Stimulated activated effector memory CD8-positive, alpha-beta T cell treated with anti-CD3 and anti-CD28 coated beads, Interleukin-12 subunit alpha, Interleukin-12 subunit beta, amount 100 ng/mL, for 72 hours (primary cell): Measurements from ENCODE around the gene OSBPL10.

Source experiments
- ATAC-seq: fragments of 150-1000 bp; cut with Tn5 transposase; 2 replicates; pipeline ENCODE4 v1.10.0; 2021
- DNase-seq, 2 donors: peaks; one replicate each; pipeline ENCODE4 v3.0.0; 2021 to 2022; ENCODE audit warnings: low spot score in 2 of 2
- H3K27ac Mint-ChIP-seq: one replicate; pipeline ENCODE4 v1.8.0; 2022; ENCODE audit warnings: mild to moderate bottlenecking, mixed read lengths
- H3K36me3 Mint-ChIP-seq: one replicate; pipeline ENCODE4 v1.8.0; 2022; ENCODE audit warnings: mild to moderate bottlenecking, mixed read lengths
- H3K4me1 Mint-ChIP-seq: one replicate; pipeline ENCODE4 v1.8.0; 2022; ENCODE audit warnings: mixed read lengths
- H3K4me3 Mint-ChIP-seq: one replicate; pipeline ENCODE4 v1.8.0; 2022; ENCODE audit warnings: mild to moderate bottlenecking, mixed read lengths
- H3K9me3 Mint-ChIP-seq: one replicate; pipeline ENCODE4 v1.8.0; 2022; ENCODE audit warnings: mixed read lengths

The OSBPL10 gene

DNA sequence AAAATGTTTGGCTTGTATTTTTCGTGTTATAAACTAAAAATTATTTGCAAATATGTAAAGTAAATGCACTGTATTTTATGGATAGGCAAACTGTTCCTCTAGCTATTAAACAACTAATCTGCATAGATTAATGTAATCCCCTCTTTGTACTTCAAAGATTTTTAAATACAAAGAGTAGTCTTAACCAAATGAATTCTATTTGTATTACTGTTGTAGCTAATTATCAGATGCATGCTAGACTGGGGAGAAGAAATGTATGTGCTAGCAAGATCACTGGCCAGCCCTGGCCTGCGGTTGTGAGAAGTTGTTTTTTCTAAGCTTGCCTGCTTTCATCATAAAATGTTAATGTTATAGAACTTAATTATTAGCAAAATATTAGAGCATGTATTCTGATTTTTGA is 355.7 kb downstream of the OSBPL10 start:
- H3K27ac Mint-ChIP-seq: no peak overlapping the region
- DNase-seq (no peak), ATAC-seq (no peak)
- peaks cover 93% of the 10 kb centered on the region for H3K36me3 Mint-ChIP-seq
- H3K4me1 Mint-ChIP-seq: peaks cover 25% of the 10 kb centered on the region
- H3K9me3 Mint-ChIP-seq: no peaks in the 10 kb centered on the region
- H3K4me3 Mint-ChIP-seq: no peak overlapping the region

DNA sequence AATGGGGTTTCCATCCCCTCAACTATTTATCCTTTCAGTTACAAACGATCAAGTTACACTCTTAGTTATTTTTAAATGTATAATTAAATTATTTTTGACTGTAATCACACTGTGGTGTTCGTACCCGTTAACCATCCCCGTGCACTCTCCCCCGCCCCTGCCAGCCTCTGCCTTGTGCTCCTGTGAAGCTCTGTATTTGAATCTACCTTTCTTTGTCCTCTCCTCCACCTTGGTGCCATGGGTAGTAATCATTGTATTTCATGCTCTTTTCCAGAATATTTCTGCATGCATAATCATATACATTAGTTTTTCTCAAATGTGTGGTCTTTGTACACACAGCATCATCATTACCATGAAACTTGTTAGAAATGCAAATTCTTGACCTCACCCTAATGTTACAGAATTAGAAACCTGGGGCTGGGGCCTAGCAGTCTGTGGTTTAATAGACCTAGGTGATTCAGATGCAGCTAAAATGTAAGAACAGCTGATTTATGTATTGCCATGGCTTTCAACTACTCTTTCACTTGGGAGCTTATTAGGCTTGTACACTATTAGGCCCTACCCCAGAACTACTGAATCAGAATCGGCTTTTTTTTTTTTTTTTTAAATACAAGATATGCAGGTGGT is 356.9 kb downstream of the OSBPL10 start:
- H3K27ac Mint-ChIP-seq: no peak overlapping the region
- H3K4me3 Mint-ChIP-seq: no peak overlapping the region
- no peaks in the 10 kb centered on the region for H3K9me3 Mint-ChIP-seq
- DNase-seq (no peak), ATAC-seq (no peak)
- H3K36me3 Mint-ChIP-seq: peaks cover 93% of the 10 kb centered on the region
- peaks cover 25% of the 10 kb centered on the region for H3K4me1 Mint-ChIP-seq

DNA sequence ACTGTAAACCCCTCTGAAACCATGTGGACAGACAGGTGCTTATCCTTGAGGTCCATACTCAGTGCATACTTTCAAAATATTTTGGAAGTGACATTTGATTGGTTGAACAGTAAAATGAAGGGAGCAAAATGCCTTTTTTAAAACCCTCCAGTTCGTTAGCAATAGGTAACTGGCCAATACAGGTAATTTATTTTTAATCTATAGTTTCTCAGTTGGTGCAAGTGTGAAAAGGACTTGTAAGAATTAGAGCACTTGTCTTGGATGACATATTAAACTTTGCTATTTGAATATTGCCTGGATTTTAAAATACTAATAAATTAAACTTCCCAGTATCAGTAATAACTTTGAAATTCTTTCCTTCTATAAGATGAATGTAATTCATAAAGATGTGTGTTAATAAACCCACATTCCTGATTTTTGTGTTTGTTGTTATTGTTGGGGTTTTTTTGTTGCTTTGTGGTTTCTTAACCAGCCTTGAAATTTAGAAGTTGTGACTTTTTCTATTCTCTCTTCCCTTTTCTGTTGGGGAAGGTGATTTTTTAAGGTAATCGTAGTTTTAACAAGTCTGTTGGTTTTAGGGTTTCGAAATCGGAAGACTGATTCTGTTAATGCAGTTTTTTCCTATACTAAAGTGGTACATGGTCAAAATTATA is 358.3 kb downstream of the OSBPL10 start:
- no peak for ATAC-seq
- DNase-seq: no peak
- no peak overlapping the region for H3K27ac Mint-ChIP-seq
- H3K36me3 Mint-ChIP-seq: peaks cover 94% of the 10 kb centered on the region
- no peaks in the 10 kb centered on the region for H3K9me3 Mint-ChIP-seq
- H3K4me3 Mint-ChIP-seq: no peak overlapping the region
- peaks cover 25% of the 10 kb centered on the region for H3K4me1 Mint-ChIP-seq

DNA sequence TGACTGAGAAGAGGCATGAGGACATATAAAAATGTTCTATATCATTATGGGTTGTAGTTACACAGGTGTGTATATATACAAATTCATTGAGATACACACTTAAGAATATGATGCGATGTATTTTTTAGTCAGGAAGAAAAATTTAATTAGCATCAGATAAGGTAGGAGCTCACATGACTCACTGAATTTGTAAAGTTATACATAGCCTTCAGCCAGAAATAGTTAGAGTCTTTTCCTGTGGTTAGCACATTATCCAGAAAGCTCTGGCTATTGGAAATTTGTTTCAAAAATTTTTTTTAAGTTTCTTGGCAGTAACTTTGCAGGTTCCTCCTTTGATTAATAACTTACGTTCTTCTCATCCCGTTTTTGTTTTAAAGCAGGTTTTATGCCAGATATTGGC is 359.7 kb downstream of the OSBPL10 start:
- DNase-seq (no peak), ATAC-seq (no peak)
- peaks cover 22% of the 10 kb centered on the region for H3K4me1 Mint-ChIP-seq
- H3K27ac Mint-ChIP-seq: no peak overlapping the region
- no peak overlapping the region for H3K4me3 Mint-ChIP-seq
- peaks cover 89% of the 10 kb centered on the region for H3K36me3 Mint-ChIP-seq
- H3K9me3 Mint-ChIP-seq: no peaks in the 10 kb centered on the region

DNA sequence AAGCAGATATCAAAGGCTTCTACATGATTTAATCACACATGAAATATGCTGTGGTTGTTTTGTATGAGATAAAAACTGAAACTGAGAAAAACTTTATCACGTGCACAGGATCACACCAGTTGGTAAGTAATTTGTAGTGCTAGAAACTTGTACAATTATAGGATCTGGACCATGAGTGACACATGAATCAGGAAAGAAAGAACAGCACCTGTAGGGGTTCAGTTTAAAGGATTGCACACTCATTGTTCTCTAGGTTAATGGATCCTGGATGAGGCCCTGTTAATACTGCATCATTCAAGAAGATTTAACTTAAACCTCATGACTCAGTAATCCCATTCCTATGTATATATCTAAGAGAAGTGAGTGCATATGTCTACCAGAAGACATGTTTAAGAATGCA is 360.4 kb downstream of the OSBPL10 start:
- Mint-ChIP-seq H3K9me3 (no peaks in the 10 kb centered on the region), H3K4me3 (no peak overlapping the region), H3K4me1 (peaks cover 20% of the 10 kb centered on the region), H3K36me3 (peaks cover 83% of the 10 kb centered on the region), H3K27ac (no peak overlapping the region)
- DNase-seq: no peak
- ATAC-seq: peak; percentile 43

DNA sequence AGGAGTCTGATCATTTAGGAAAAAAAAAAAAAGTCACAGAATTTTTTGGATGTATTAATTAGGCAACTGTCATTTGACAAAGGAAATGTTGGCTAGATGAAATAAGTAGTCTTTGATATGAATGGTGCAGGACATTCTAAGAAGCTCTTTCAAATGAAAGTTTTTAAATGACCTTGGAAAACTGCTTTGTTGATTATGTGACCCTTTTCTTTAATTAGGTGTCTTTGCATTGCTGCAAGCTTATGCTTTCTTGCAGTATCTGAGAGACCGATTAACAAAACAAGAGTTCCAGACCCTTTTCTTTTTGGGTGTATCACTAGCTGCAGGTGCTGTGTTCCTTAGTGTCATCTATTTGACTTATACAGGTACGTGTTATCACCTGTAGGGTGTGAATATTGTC is 364.4 kb downstream of the OSBPL10 start:
- Mint-ChIP-seq H3K36me3 (peaks cover 48% of the 10 kb centered on the region), H3K27ac (no peak overlapping the region), H3K4me1 (peaks cover 41% of the 10 kb centered on the region), H3K4me3 (no peak overlapping the region), H3K9me3 (no peaks in the 10 kb centered on the region)
- DNase-seq (no peak), ATAC-seq (no peak)

DNA sequence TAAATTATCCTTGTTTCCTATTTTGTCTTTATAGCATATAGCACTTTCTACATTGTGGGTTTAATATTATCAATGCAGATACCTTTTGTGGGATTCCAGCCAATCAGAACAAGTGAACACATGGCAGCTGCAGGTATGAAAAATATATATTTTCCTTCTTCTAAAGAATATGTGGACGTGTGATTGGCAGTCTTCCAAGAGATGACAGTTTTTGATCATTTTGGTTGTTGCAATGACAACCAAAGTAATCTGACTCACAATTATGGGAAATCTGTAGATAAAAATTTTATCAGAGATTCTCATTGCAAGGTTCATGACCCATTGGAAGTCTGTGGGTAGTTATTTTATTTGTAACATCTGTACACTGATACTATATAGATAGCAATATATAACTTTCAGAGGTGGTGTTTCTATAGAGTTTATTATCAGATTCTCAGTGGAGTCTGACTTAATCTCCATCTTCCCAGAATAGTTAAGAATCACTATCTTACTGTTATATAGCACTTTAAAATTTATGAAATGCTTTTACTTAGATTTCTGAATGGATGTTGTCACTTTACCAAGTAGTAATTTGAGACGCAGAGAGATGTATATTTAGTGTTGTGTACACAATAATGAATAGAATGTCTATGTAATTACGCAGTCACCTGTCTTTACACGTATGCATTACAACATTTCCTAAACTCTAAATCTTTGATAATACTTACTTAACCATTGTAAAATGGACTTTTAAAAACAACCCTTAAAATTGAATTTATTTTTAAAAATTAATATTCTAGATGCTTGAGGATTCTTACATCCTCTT is 365.8 kb downstream of the OSBPL10 start:
- ATAC-seq (no peak), DNase-seq (no peak)
- Mint-ChIP-seq H3K4me3 (no peak overlapping the region), H3K9me3 (no peaks in the 10 kb centered on the region), H3K4me1 (peaks cover 41% of the 10 kb centered on the region), H3K36me3 (peaks cover 34% of the 10 kb centered on the region), H3K27ac (no peak overlapping the region)

DNA sequence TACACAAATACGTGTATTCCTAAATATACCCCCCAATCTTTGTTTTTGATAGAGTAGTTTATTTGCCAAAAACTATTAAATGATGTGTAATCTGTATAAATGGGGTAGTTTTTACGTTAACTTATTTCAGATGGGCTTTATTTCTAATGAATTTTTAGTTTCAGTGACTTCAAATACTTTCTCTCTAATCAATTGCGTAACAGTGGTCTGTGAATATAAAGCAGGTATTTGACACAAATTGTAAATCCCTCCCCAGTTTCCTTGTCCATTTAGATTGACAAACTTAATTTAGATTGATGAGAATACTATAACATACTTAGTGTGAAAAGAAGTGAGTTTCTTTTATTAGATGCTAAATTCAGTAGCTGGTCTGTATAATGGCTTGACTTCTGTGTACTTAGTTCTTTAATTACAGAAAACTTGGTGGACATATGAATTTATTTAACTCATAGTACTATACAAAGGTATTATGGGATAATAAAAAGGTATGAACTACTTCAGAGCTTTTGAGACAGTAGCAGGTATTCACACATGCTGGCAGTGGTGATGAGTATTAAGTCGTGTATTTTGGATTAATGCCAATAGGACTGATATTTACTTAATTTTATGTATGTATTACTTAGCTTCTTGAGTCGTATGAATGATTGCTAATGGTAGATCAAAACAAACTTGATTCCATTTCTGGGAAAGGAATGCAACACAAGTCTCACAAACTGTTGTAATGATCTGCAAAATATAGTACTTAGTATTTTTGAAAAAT is 366.7 kb downstream of the OSBPL10 start:
- ATAC-seq (no peak), DNase-seq (no peak)
- Mint-ChIP-seq H3K9me3 (no peaks in the 10 kb centered on the region), H3K4me1 (peaks cover 41% of the 10 kb centered on the region), H3K4me3 (no peak overlapping the region), H3K36me3 (peaks cover 25% of the 10 kb centered on the region), H3K27ac (peak overlapping the region; percentile 20)

DNA sequence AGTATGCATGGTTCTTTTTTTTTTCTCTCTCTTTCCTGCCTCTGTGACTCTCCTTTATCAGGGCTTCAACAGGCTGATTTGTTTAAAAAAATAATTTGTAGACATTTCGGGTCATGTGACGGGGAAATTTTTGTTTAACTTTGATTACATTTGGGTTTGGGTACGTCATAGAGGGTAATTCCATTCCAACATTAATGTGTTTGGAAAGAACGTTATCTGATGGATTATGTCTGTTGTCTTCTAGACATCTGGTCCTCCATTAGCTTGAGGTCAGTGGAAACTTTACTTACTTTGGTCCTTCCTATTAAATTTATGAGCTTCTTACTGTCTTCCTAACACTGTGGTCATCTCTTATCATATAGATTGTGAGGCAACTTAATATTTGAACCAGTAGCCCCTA is 367.4 kb downstream of the OSBPL10 start:
- ATAC-seq: no peak
- Mint-ChIP-seq H3K9me3 (no peaks in the 10 kb centered on the region), H3K4me1 (peaks cover 43% of the 10 kb centered on the region), H3K4me3 (no peak overlapping the region), H3K36me3 (peaks cover 18% of the 10 kb centered on the region), H3K27ac (no peak overlapping the region)
- no peak for DNase-seq

DNA sequence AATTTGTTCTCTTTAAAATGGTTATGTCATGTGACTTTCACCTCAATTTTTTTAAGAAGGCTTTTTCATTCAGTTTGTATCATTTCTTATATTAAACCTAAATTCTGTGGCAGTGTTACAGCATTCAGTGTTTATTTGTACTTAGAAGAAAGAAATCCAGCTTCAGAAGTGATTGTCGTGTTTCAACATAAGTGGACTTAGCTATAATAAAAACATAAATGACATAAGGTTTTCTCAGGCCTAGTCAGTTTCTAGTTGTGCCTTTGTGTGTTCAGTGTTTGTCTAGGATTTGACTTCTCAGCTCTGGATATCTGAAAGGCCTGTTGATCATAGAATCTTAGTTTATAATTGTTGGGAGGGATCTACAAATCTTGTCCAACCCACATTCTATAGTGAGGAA is 367.9 kb downstream of the OSBPL10 start:
- Mint-ChIP-seq H3K27ac (no peak overlapping the region), H3K4me3 (no peak overlapping the region), H3K36me3 (peaks cover 14% of the 10 kb centered on the region)

More for the DNA sequence above, 367.9 kb downstream of the OSBPL10 start:
- no peak for DNase-seq
- no peak for ATAC-seq
- Mint-ChIP-seq H3K4me1 (peaks cover 48% of the 10 kb centered on the region), H3K9me3 (no peaks in the 10 kb centered on the region)
